H1 (cell line): ENCODE data around the gene EEF1G. TPM values are rescaled to one million over a fixed set of nuclear protein-coding genes. Genes with fewer than 3 reads are reported as not detected.
A peak's percentile ranks its signal among the peaks of the same experiment; 100 is the strongest.

Experiments
- CTCF ChIA-PET: fragments of 300-600 bp; sonication (Branson Sonifier 250); formaldehyde crosslinking; loops from one replicate; lab custom pipeline; 2021; ENCODE audit not compliant: partially characterized antibody; lab: Charles Lee
- POLR2A ChIA-PET: fragments of 300-600 bp; sonication (Branson Sonifier 250); formaldehyde crosslinking; loops from one replicate; lab custom pipeline; 2021; ENCODE audit warnings: inconsistent platforms; ENCODE audit not compliant: partially characterized antibody; lab: Charles Lee
- DNase-seq, 2 experiments: peaks; one replicate each; pipeline versions ENCODE4 v3.0.0 to v3.0.0-alpha.2; 2010 to 2022; ENCODE audit warnings: low spot score in 2 of 2, low read depth in 1 of 2, mixed read lengths in 1 of 2
- FAIRE-seq: peaks from 2 replicates; lab custom pipeline; 2011; peaks lifted over from hg19 to GRCh38; lab: Jason Lieb, UNC
- H2AFZ ChIP-seq: 2 replicates; pipeline ENCODE4 v1.8.1; 2012; ENCODE audit warnings: low read length, inconsistent platforms
- H2AK5ac ChIP-seq: 2 replicates; pipeline ENCODE4 v1.6.1; 2013; ENCODE audit warnings: low read depth, low read length
- H2BK120ac ChIP-seq: replicated peaks from 2 replicates; pipeline ENCODE3; 2013; ENCODE audit warnings: low read depth, low read length, inconsistent platforms
- H2BK12ac ChIP-seq: 2 replicates; pipeline ENCODE4 v1.6.1; 2013; ENCODE audit warnings: low read depth, low read length
- H2BK15ac ChIP-seq: 2 replicates; pipeline ENCODE4 v1.6.1; 2013; ENCODE audit warnings: low read length
- H2BK20ac ChIP-seq: 2 replicates; pipeline ENCODE4 v1.6.1; 2013; ENCODE audit warnings: low read length
- H2BK5ac ChIP-seq: 2 replicates; pipeline ENCODE4 v1.6.1; 2013; ENCODE audit warnings: low read depth, low read length
- H3K14ac ChIP-seq: 2 replicates; pipeline ENCODE4 v1.6.1; 2013; ENCODE audit warnings: inconsistent platforms; ENCODE audit not compliant: insufficient read length
- H3K18ac ChIP-seq: 2 replicates; pipeline ENCODE4 v1.6.1; 2013; ENCODE audit warnings: low read length; ENCODE audit errors: extremely low read depth
- H3K23ac ChIP-seq: 2 replicates; pipeline ENCODE4 v1.6.1; 2013; ENCODE audit warnings: inconsistent platforms; ENCODE audit not compliant: insufficient read length
- H3K23me2 ChIP-seq: 2 replicates; pipeline ENCODE4 v1.6.1; 2013; ENCODE audit warnings: low read depth, low read length
- H3K27ac ChIP-seq: 2 replicates; pipeline ENCODE4 v1.6.1; 2011; ENCODE audit warnings: low read depth, low read length, inconsistent platforms
- H3K27me3 ChIP-seq, 4 experiments: replicated peaks in 1 of 4; 1 replicate in 1 of 4; 2 replicates in 3 of 4; pipeline versions ENCODE4 v1.6.1 to v1.8.1; 2011 to 2013; ENCODE audit warnings: low read length in 3 of 4, mild to moderate bottlenecking in 3 of 4, inconsistent platforms in 2 of 4, mixed read lengths in 2 of 4, moderate library complexity in 1 of 4; ENCODE audit not compliant: control insufficient read depth in 3 of 4, insufficient read depth in 3 of 4; ENCODE audit errors: extremely low read depth in 1 of 4
- H3K36me3 ChIP-seq, 4 experiments: 2 replicates each; pipeline versions ENCODE4 v1.6.1 to v1.8.1; 2011 to 2013; ENCODE audit warnings: mild to moderate bottlenecking in 4 of 4, low read length in 3 of 4, moderate library complexity in 2 of 4, control low read depth in 1 of 4, inconsistent platforms in 1 of 4; ENCODE audit not compliant: insufficient read depth in 4 of 4, control insufficient read depth in 2 of 4
- H3K4ac ChIP-seq: replicated peaks from 2 replicates; pipeline ENCODE3; 2013; ENCODE audit warnings: low read length, low read depth, mixed read lengths, inconsistent platforms; ENCODE audit not compliant: insufficient read length
- H3K4me1 ChIP-seq, 4 experiments: replicated peaks in 1 of 4; 1 replicate in 1 of 4; 2 replicates in 3 of 4; pipeline versions ENCODE4 v1.6.1 to v1.8.1; 2011 to 2013; ENCODE audit warnings: low read length in 3 of 4, inconsistent platforms in 2 of 4, mixed read lengths in 1 of 4; ENCODE audit not compliant: insufficient read depth in 4 of 4, control insufficient read depth in 3 of 4
- H3K4me2 ChIP-seq, 2 experiments: 2 replicates each; pipeline versions ENCODE4 v1.6.1 to v1.8.1; 2011 to 2013; ENCODE audit warnings: low read depth in 2 of 2, low read length in 2 of 2, control low read depth in 1 of 2, inconsistent platforms in 1 of 2, mild to moderate bottlenecking in 1 of 2; ENCODE audit not compliant: insufficient read depth in 1 of 2
- H3K4me3 ChIP-seq, 4 experiments: fragments of 200-600, 300-600 bp in 1 of 4; sonication (generic), shearing (Covaris generic), sonication (Bioruptor Twin) in 1 of 4; 2 replicates each; pipeline versions ENCODE4 v1.5.1 to v1.8.1; 2011 to 2016; ENCODE audit warnings: low read length in 4 of 4, low read depth in 3 of 4, control low read depth in 2 of 4, inconsistent platforms in 2 of 4, mild to moderate bottlenecking in 2 of 4, mixed read lengths in 1 of 4, moderate library complexity in 1 of 4; ENCODE audit not compliant: insufficient read depth in 2 of 4; ENCODE audit errors: extremely low read depth in 1 of 4
- H3K56ac ChIP-seq: replicated peaks from 2 replicates; pipeline ENCODE3; 2013; ENCODE audit warnings: low read depth, mild to moderate bottlenecking, mixed read lengths, low read length, inconsistent platforms; ENCODE audit not compliant: insufficient read length
- H3K79me1 ChIP-seq: 2 replicates; pipeline ENCODE4 v1.6.1; 2013; ENCODE audit warnings: low read depth, low read length, control low read depth
- H3K79me2 ChIP-seq, 2 experiments: 2 replicates each; pipeline versions ENCODE4 v1.6.1 to v1.8.1; 2012 to 2013; ENCODE audit warnings: low read length in 2 of 2, mild to moderate bottlenecking in 2 of 2, inconsistent platforms in 1 of 2; ENCODE audit not compliant: insufficient read depth in 2 of 2, control insufficient read depth in 1 of 2
- H3K9ac ChIP-seq, 4 experiments: replicated peaks in 1 of 4; 1 replicate in 1 of 4; 2 replicates in 3 of 4; pipeline versions ENCODE4 v1.6.1 to v1.8.1; 2011 to 2013; ENCODE audit warnings: low read depth in 3 of 4, low read length in 3 of 4, control low read depth in 2 of 4, mild to moderate bottlenecking in 2 of 4, moderate library complexity in 2 of 4, inconsistent platforms in 1 of 4; ENCODE audit errors: extremely low read depth in 1 of 4
- H3K9me3 ChIP-seq, 2 experiments: 2 replicates each; pipeline versions ENCODE4 v1.6.1 to v1.8.1; 2012 to 2013; ENCODE audit warnings: mild to moderate bottlenecking in 2 of 2, moderate library complexity in 2 of 2, control low read depth in 1 of 2, inconsistent platforms in 1 of 2, low read depth in 1 of 2, low read length in 1 of 2, mixed read lengths in 1 of 2; ENCODE audit not compliant: insufficient read depth in 2 of 2
- H4K20me1 ChIP-seq, 2 experiments: replicated peaks in 1 of 2; 2 replicates each; pipeline versions ENCODE3 to v1.8.1; 2011 to 2013; ENCODE audit warnings: inconsistent platforms in 2 of 2, low read length in 2 of 2, mild to moderate bottlenecking in 1 of 2; ENCODE audit not compliant: insufficient read depth in 2 of 2, control insufficient read depth in 1 of 2
- H4K5ac ChIP-seq: 2 replicates; pipeline ENCODE4 v1.6.1; 2013; ENCODE audit warnings: low read length, low read depth, mixed read lengths, inconsistent platforms; ENCODE audit not compliant: insufficient read length
- H4K8ac ChIP-seq: 2 replicates; pipeline ENCODE4 v1.8.0; 2013; ENCODE audit warnings: mild to moderate bottlenecking, moderate library complexity, low read length, inconsistent platforms; ENCODE audit not compliant: insufficient read depth; ENCODE audit errors: extremely low read depth
- H4K91ac ChIP-seq: replicated peaks from 2 replicates; pipeline ENCODE3; 2013; ENCODE audit warnings: low read length, mixed read lengths, inconsistent platforms; ENCODE audit not compliant: insufficient read length
- KDM1A ChIP-seq: fragments of 200-600, 300-600 bp; sonication (generic); IDR thresholded peaks from 2 replicates; pipeline ENCODE4 v1.7.1; 2016; ENCODE audit warnings: mild to moderate bottlenecking, low read length, borderline replicate concordance
- RXRA ChIP-seq: IDR thresholded peaks from 2 replicates; pipeline ENCODE4 v1.6.1; 2011; ENCODE audit warnings: low read depth, mild to moderate bottlenecking, low read length, moderate library complexity; ENCODE audit not compliant: insufficient read depth
- WGBS, 2 experiments: shearing (Covaris generic) in 1 of 2; methylation state at CpG; one replicate each; pipeline versions ENCODE4 v1.1.6 to v1.1.7; 2013 to 2015; ENCODE audit warnings: low lambda C conversion rate in 2 of 2, mixed read lengths in 2 of 2, inconsistent platforms in 1 of 2, low coverage in 1 of 2, missing lambda C conversion rate in 1 of 2; ENCODE audit not compliant: insufficient replicate concordance in 2 of 2, insufficient coverage in 1 of 2, insufficient read length in 1 of 2; ENCODE audit errors: extremely low coverage in 1 of 2, missing lambda C conversion rate in 1 of 2; 5-methylcytosine and 5-hydroxymethylcytosine counted together
- polyA plus RNA-seq, 7 experiments: library from polyadenylated mRNA; depleted of rRNA in 3 of 7; stranded (reverse) in 5 of 7; unstranded in 2 of 7; fragments of >200 nt in 5 of 7; fragments of 200-250 nt in 2 of 7; gene quantifications; 1 replicate in 5 of 7; 2 replicates in 1 of 7; 4 replicates in 1 of 7; pipeline versions ENCODE4 v1.2.1 to v1.2.3, GENCODE V29; 2011 to 2013; ENCODE audit warnings: missing spikeins in 2 of 7, mixed read lengths in 2 of 7
- total RNA-seq: library from RNA; stranded (reverse); fragmentation: NEBNext Ultra II Directional; extraction: Animal tissue kit (Norgen Biotek cat#: 25700); gene quantifications from 2 replicates; pipeline ENCODE4 v1.2.1, GENCODE V29; 2021

EEF1G gene
- total and polyA plus RNA-seq, 2 of the 8 experiments (the other 6 are each of a cell fraction or from before 2014, with no cell fraction given): 1,627 to 1,996 TPM

- H3K9ac ChIP-seq: no peak overlapping the region
- H4K5ac ChIP-seq: no peak overlapping the region
- FAIRE-seq (no peak), DNase-seq (no peak)
- H3K27ac ChIP-seq: no peak overlapping the region
- WGBS, 2 experiments: 89% methylated on average over 6 of the region's 6 CpGs; no CpG with 5 or more reads in 1 of the 2 experiments
- no peaks in the 10 kb centered on the region for H3K79me1 ChIP-seq
- peak; percentile 56; the same call in 1 of the 2 replicates for TF ChIP-seq KDM1A
- no peak for TF ChIP-seq RXRA
- H3K18ac ChIP-seq: no peak overlapping the region
- H3K27me3 ChIP-seq: peaks cover 0 to 3% (median 2%) of the 10 kb centered on the region in 4 experiments; a peak in 1 of 7 replicates
- no peaks in the 10 kb centered on the region; a peak in 2 of 8 replicates for H3K36me3 ChIP-seq
- no peak overlapping the region for H4K91ac ChIP-seq
- H2BK15ac ChIP-seq: no peak overlapping the region
- no peaks in the 10 kb centered on the region for H3K79me2 ChIP-seq
- no peak overlapping the region for H2BK20ac ChIP-seq
- no peak overlapping the region for H2AK5ac ChIP-seq
- no peaks in the 10 kb centered on the region for H4K20me1 ChIP-seq
- peaks cover 9% of the 10 kb centered on the region; the same call in 1 of the 2 replicates for H3K23me2 ChIP-seq
- H3K9me3 ChIP-seq: no peaks in the 10 kb centered on the region
- no peak overlapping the region for H2BK12ac ChIP-seq
- H3K4ac ChIP-seq: no peak overlapping the region
- no peak overlapping the region for H3K4me3 ChIP-seq
- ChIA-PET POLR2A (interaction anchor here (0.9 to 15.8 kb wide), 10 partner anchors 10 to 231 kb away, joined by 3 to 235 read pairs (median 6); partner anchors contain the start of genes B3GAT3, C11orf98, CSKMT and EEF1G), CTCF (interaction anchor here (1.1 to 10.2 kb wide), 8 partner anchors 7 to 67 kb away, joined by 3 to 97 read pairs (median 12); partner anchors contain the start of genes B3GAT3, LBHD1, TUT1 and UQCC3)
- H4K8ac ChIP-seq: no peak overlapping the region
- no peak overlapping the region for H3K56ac ChIP-seq
- H2AFZ ChIP-seq: no peak overlapping the region
- H3K23ac ChIP-seq: no peak overlapping the region
- no peak overlapping the region for H2BK5ac ChIP-seq
- peaks cover 3 to 23% (median 12%) of the 10 kb centered on the region in 4 experiments for H3K4me1 ChIP-seq
- no peak overlapping the region for H2BK120ac ChIP-seq
- no peak overlapping the region for H3K14ac ChIP-seq
- H3K4me2 ChIP-seq: no peak overlapping the region
These were observed 36.7 kb upstream of the EEF1G start for GRCh38 chr11:62610403-62610802.
